HT1080 (cell line): ENCODE data around the gene ATP6V1G1. TPM values are rescaled to one million over a fixed set of nuclear protein-coding genes. Genes with fewer than 3 reads are reported as not detected.
"Not testable (repeated sequence)": the region's sequence is repeated elsewhere in the genome, so short reads cannot be mapped to it uniquely, and the experiment has no call there.

Experiments used
- DNase-seq: peaks from one replicate; pipeline ENCODE4 v3.0.0-alpha.2; 2015; ENCODE audit warnings: low read depth
- polyA plus RNA-seq, 2 experiments: library from polyadenylated mRNA; depleted of rRNA; stranded (reverse); fragments of >200 nt; gene quantifications; 2 replicates each; pipeline ENCODE4 v1.2.3, GENCODE V29; 2015
- total RNA-seq: library from RNA; depleted of rRNA; stranded (reverse); fragments of >200 nt; shearing (Covaris generic); gene quantifications from 2 replicates; pipeline ENCODE4 v1.2.3, GENCODE V29; 2014; rRNA removed

The ATP6V1G1 gene, protein sequence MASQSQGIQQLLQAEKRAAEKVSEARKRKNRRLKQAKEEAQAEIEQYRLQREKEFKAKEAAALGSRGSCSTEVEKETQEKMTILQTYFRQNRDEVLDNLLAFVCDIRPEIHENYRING
- 96.0 and 97.4 TPM in 2 replicates for total RNA-seq
- 93.1 and 105 TPM in 2 replicates for polyA plus RNA-seq (2015; cell fraction: cytosol; rRNA removed)
- polyA plus RNA-seq (2015; cell fraction: nucleus; rRNA removed) = 28.1 and 30.6 TPM in 2 replicates

DNA sequence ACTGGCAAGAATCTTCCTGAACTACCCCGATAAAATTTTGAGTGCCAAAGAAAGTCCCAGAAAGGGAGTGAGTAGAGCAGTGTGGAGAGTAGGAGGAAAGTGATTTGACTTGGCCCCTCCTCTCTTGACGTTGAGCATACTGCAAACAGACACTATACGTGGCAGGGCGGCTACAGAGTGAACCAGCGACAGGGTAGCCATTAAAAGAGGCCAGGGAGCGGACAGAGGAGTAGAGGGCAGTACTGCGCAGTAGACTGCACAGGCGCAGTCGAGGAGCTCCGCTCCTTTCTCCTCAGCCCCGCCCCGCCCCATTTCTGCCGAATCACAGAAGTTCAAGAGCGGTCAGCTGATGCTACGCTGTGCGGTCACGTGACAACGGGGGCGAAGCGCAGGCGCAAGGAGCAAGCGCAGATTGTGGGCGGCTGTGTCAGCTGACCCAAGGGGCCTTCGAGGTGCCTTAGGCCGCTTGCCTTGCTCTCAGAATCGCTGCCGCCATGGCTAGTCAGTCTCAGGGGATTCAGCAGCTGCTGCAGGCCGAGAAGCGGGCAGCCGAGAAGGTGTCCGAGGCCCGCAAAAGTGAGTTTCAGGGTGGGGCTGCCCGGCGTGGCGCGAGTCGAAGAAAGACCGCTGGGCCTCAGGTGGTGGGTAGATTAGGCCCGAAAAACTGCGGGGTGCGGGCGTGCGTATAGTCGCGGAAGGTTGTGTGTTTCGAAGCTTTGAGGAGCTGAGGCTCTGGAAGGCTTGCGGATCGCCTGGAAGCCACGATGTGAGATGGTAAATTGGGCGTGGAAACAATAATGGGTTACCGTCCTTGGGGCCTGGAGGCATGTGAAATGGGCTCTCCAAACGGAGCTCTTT, at the start of gene ATP6V1G1:
Gene ATP6V1G1 (plus strand): TSS at position 425 of the 858 bp plus-strand sequence. CDS start 70 bp downstream, at position 495.
- DNase-seq = peak; percentile 98

DNA sequence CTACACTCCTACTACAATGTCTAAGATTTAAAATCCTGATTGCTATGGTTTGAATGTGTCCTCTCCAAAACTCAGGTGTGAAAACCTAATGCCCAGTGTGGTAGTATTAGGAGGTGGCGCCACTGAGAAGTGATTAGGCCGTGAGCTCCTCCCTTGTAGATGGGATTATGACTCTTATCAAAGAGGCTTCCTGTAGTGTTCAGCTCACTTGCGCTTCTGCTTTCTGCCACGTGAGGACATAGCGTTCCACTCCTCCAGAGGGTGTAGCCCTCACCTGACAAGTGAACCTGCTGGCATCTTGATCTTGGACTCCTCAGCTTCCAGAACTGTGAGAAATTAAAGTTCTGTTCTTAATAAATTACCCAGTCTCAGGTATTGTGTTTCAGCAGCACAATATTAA, 49.3 kb upstream of the ATP6V1G1 start:
- peak; percentile 40 for DNase-seq

DNA sequence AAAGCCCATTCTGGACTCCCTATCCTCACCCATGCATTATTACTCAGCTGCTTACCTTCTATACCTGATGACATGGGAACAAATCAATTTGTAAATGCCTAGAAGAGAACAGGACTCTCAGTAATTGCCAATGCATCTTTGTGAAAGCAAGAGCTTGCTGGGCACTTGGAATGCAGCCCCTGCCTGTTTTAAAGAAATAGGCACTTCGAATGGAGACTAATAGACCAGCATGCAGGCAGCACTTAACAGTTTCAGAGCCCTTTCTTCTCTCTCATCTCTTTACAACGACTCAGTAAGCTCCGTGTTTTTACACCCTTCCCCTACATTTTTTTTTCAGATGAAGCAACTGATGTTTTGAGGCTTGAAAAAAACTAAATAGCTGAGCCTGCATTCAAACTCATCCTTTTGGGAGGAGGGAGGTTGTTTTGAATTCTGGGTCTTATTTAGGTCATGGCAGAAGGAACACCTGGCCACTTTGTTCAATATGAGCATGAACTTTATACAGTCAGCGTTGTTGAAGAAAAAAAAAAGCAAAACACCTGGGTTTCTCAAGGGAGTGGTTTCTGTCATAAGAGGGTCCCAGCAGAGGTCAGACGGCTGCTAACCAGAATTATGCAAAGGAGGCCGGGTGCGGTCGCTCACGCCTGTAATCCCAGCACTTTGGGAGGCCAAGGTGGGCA, 47.7 kb upstream of the ATP6V1G1 start:
- DNase-seq = no peak

DNA sequence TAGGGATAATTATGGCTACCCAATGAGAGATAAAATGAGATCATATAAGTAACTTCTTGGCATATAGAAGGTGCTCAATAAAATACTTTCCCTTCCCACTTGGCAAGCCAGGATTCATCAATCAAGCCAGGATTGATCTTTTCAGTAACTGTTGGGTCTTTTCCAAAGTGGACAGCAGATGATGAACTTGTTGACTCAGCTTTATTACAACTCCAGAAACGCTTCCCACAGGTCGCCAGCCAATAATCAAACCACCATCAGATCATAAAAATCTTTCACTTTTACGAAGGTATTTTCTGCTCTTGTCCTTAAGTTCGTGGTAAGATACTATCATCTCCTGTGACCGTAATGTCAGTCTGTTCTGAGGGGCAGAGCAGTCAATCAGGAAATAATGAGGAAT, 42.5 kb upstream of the ATP6V1G1 start:
- no peak for DNase-seq

DNA sequence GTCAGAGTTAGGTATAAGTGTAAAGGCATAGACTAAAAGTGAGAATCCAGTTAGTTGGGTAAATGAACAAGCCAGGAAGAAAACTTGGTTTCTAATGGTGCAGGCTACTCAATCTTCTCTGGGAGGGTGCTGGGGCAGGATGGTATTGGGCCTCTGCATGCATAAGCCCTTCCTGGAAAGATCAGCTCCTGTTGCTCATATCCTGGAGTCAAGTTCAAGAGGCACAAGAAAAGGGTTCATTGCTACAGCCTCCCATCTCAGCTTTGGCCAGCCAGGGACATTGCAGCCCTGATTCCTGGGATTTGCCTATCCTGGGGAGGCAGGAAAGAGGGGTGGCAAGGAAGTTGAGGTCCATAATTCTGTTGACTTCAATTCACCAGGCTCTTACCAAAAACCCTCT, 40.7 kb upstream of the ATP6V1G1 start:
- peak; percentile 58 for DNase-seq

DNA sequence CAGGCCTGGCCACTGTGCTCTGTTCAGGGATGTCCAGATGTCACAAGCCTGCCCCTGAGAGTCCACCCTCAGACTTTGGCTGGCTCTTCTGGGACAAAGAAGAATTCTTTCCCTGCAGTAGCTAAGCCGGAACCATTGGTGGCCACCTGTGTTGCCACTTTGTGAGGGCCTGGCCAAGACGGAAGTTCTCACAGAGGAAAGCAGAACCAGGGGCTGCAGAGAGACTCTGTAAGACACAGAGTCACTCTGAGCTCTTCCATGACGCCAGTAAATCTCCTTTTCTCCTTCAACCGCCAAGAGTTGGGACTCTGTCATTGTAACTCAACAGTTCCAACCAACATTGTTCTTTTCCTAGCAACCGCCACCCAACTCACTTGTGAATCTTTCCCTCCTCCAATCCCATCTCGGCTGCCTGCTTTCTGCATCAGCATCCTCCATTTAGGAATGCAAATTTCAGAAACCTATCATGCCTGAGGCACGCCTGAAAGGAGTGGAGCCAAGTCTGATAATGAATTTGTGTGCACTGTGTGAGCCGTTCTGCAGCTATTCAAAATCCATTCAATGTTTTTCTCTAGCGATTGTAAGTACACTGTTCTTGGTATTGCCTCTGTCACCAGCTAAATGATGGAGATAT, 37.8 kb upstream of the ATP6V1G1 start:
- DNase-seq = no peak

DNA sequence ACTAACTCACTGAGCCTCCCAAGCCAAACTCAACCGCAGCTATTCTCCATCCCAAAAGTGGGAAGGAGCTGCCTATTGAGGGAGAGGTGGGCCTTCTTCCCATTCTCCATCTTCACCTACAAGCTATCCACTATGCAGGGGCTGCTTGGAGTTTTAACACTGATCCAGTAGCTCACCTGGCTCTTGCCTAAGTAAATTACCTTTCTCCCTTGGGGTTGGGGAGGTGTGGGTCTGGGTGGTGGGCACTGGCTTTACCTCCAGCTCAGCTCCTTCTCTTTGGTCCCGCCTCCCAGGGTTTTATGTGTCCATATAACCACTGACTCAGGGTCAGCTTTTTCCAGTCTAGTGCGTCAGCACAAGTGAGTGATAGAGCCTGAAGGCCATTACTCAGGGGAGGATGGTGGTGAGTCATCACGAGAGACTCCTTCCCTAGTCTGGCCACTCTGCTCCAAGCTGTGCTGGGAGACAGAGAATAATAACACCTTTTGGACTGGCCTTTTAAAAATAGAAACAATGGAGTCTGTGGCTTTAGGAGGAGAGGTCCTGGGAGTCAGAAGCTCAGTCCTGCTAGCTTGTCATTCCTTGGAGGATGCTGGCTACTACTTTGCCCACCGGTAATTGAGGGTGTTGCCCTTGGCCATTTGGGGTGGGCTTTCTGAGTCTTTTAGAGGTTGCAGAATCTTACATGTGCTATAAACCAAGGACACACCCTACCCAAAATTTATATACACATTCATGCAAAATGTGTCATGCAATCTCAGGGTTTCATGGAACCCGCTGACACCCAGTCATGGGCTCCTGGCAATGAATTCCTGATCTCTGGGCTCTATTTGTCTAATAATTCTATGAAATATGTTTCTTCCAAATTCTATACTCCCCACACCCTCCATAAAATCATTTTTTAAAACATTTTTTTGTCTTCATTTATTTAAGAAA, 35.6 kb upstream of the ATP6V1G1 start:
- DNase-seq = peak; percentile 99

DNA sequence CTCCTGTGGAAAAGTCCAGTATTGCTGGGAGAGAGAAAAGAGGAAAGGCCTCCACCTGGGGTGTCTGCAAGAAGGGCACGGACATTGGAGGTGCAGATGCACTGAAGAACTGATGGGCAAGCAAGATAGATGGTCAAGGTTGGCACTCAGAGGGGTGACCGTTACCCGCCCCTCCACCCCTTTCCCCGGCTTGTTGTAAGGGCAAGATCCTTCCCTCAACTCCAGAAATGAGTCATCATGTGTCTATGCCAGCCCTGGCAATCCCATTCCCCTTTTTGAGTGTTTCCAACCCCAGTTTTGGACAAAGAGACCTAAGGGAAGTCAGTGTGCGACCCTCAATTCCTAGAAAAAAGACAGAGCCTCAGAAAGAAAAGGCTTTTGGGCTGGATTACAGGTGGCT, 34.9 kb upstream of the ATP6V1G1 start:
- DNase-seq = peak; percentile 48

DNA sequence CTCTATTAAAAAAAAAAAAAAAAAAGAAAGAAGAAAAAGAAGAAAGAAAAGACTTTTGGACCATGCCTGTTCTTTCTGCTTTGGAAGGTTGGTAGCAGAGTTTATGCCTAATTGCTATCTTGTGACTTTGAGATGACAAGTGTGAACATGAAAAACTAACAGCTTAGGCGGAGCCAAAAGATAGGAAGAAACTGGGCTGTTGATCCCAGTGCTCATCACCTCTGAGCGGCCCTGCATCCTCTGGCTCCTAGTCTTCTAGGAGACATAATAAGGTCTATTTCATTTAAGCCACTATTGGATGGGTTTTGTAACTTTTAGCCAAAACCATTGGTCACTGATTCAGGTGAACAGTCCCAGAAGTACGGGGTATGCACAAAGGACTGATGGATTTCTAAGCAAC, 34.4 kb upstream of the ATP6V1G1 start:
- DNase-seq = no peak

DNA sequence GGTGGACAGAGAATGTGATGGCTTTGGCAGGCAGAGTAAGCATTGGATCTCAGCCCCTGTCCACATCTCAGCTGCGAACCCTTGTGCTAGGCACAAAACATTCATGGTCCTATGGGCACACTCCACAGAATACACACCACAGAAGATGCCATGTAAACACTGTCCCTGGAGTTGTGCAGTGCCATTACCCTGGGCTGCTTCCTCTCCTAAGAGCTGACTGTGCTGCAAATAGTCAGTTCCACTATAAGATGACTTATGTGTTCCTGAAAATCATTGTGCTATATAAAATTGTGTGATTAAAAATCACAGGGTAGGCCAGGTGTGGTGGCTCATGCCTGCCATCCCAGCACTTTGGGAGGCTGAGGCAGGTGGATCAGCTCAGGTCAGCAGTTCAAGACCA, 31.9 kb upstream of the ATP6V1G1 start:
- no peak for DNase-seq

DNA sequence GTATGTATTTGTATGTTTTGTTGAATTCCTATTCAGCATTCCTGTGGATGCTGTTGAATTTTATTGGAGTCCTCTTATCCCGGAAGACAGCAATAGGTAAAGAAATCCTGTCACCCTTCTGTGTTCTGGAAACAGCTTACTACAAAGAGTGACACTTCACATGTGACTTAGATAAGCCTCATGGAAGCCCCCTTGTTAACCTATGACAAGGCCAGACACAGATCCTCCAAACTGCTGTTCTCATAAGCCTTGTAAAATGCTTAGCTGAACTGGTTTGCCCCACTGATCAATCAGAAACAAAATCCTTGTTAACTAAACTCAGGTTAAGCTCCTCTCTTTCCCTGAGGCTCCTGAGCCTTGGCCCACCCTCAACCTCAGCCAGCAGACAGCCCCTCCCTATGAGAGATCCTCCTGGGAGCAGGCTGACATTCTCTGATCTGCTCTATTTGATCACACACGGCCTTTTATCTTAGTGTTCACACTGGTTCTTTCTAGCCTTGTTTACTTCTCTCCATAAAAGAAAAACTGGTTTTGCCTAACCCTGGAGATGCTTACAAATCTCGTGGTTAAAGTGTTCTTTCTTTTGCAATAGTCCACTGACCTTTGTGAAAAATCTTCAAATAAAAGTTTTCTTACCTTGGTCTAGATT, 29.4 kb upstream of the ATP6V1G1 start:
- DNase-seq = no peak

DNA sequence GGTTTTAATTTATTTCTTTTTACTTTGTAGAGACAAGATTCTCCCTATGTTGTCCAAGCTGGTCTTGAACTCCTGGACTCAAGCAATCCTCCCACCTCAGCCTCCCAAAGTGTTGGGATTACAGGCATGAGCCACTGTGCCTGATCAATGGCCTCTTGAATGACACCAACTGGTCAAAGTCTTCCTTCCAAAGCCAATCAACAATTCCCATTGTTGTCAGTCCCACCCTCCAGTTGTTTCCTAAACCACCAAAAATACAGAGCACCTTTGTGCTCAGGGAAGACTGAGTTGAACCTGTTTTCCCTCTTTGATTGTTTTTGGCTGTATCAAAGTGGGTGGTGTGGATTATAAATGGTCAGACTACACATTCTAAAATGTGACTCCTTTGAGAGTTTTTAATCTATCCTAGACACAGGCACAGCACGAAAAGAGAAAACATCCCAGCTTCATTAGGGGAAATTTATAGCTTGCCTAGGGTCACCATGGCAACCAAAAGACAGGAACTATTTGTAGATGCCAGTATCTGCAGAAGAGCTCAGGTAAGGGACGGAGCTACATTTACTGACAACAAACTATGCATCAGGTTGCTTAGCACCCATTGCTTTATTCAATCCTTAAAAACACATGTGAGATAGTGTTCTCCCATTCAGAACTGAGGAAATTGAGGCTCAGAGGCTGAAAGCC, 27.6 kb upstream of the ATP6V1G1 start:
- DNase-seq = no peak

DNA sequence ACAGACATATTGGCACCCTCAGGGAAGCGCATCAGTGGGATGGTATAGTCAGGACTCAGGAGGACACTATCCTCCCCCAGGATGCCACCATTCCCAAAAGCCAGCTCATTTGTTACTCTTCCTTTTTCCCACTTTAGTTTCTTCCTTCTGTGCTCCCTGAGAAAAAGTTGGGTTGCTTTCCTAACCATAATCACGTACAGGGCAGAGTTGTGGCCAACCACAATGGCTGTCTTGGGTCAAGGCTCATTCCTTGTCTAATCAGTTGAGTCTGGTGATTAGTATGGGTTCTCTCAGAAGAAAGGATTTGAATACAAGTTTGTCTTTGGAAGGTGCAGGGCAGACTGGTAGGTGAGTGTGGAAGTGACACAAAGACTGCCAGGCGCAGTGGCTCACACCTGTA, 26.6 kb upstream of the ATP6V1G1 start:
- no peak for DNase-seq

DNA sequence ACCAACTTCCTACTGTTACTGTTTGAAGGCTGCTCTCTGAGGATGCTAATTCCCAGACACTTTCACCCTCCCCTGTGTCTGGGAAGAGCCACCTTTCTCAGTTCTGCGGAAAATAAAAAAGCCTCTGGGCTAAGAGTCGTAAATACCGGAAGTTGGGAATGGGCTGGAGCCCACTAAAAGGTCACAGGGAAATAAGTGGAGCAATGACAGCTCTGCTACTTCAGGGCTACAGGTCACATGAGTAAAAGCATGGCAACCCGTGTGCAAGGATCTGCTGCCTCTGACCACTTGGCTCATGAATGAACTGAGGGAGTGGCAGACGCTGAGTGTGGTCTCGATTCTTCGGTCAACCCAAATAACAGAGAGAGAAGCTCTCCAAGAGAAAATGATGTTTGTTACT, 25.8 kb upstream of the ATP6V1G1 start:
- no peak for DNase-seq

DNA sequence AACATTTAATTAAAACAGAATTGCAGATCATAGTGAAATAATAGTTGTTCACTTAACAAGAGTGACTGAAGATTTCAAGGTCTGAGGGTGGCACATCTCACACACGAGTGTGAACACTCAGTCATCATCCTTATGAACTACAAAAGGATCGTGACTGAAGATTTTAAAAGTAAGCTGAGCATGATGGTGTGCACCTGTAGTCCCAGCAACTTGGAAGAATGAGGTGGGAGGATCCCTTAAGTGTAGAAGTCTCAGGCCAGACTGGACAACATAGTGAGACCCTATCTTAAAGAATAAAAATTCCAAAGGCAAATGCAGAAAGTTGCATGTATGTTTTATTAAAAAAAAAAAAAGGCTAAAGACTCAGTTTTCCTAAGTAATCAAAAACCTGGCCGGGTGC, 22.4 kb upstream of the ATP6V1G1 start:
- DNase-seq = no peak

DNA sequence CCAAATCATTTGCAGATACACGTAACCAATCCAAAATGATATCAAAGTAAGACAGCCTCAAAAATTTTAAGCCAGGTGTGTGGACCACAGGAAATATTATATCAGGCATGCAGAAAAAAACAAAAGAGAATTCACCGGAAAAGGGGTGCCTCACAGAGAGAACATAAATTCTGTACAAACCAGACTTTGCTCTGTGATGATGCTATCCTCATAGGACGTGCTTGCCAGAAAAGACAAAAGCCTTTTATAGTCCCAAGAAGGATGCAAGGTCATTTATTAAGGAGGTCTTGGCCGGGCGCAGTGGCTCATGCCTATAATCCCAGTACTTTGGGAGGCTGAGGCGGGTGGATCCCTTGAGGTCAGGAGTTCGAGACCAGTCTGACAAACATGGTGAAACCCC, 16.8 kb upstream of the ATP6V1G1 start:
- no peak for DNase-seq

DNA sequence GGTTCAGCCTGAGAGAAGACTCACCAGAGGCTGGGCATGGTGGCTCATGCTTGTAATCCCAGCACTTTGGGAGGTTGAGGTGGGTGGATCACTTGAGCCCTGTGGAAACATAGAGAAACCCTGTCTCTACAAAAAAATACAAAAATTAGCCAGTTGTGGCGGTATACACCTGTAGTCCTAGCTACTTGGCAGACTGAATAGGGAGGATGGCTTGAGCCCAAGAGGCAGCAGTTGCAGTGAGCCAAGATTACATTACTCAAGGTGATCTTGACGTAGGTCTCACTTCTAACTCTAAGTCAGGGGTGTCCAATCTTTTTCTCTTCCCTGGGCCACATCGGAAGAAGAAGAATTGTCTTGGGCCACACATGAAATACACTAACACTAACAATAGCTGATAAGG, 16.2 kb upstream of the ATP6V1G1 start:
- DNase-seq = no peak

DNA sequence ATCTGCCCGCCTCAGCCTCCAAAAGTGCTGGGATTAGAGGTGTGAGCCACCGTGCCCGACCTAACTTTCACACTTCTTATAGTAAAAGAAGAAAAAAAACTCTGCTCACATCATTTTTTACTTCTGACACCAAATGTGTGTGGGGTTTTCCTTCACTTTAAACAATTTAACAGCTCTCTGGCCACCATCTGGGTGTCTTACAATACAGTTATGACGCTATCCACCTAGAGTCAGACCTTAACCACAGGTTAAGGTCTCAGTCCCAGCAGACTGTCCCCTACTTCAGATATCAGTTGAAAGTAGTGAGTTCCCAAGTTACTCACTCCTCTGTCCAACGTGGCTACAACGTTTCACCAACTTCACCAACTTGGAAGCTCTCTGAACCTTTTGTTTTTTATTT, 15.4 kb upstream of the ATP6V1G1 start:
- DNase-seq = no peak

DNA sequence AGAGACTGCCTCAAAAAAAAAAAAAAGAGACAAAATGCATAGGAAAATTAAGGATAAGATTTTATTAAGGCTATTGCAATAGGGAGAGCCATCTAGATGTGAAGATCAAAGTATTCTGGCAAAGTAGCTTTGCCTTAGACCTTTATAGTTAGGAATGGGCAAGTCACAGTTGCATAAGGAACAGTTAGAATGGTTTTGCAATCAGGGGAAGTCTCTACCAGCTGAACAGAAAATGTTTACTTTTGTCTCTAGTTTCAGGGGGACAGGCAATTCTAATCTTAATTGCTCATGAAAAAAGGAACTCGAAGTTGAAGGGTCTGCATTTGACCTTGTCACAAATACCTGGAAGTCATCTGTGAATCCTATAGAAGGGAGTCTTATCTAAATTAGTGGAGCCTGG, 13.1 kb upstream of the ATP6V1G1 start:
- DNase-seq = no peak

DNA sequence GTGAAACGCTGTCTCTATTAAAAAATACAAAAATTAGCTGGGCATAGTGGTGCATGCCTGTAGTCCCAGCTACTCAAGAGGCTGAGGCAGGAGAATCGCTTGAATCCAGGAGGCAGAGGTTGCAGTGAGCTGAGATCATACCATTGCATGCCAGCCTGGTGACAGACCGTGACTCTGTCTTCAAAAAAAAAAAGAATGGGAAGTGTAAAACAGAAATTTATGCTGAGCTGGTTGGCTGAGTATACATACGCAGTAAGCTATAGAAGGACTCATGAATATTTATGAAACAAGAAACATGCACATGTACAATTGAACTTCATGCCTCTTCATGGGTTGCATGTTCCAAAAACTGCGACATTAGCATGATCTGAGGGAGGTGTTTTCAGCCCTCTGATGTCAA, 10.8 kb upstream of the ATP6V1G1 start:
- DNase-seq = not testable (repeated sequence)
